Trophoblast cell (in vitro differentiated cells and primary cell): ENCODE results near the gene SYT2. TPM values are rescaled to one million over a fixed set of nuclear protein-coding genes. Genes with fewer than 3 reads are reported as not detected.
A peak's percentile ranks its signal among the peaks of the same experiment; 100 is the strongest.

ENCODE experiments used
- DNase-seq, 2 donors: peaks; one replicate each; pipeline ENCODE4 v3.0.0-alpha.2; 2016
- H2AFZ ChIP-seq: 2 replicates; pipeline ENCODE4 v1.6.1; 2013; ENCODE audit warnings: low read length, moderate library complexity, mild to moderate bottlenecking; ENCODE audit not compliant: insufficient read depth, poor library complexity
- H2AK5ac ChIP-seq: 2 replicates; pipeline ENCODE4 v1.6.1; 2013; ENCODE audit warnings: mild to moderate bottlenecking, low read length
- H2BK120ac ChIP-seq: 2 replicates; pipeline ENCODE4 v1.6.1; 2013; ENCODE audit warnings: low read length, mild to moderate bottlenecking, moderate library complexity; ENCODE audit not compliant: insufficient read depth, poor library complexity
- H2BK12ac ChIP-seq: 2 replicates; pipeline ENCODE4 v1.6.1; 2013; ENCODE audit warnings: mild to moderate bottlenecking, low read length, moderate library complexity
- H2BK5ac ChIP-seq: 2 replicates; pipeline ENCODE4 v1.6.1; 2013; ENCODE audit warnings: low read length, low read depth, moderate library complexity, mild to moderate bottlenecking; ENCODE audit not compliant: poor library complexity
- H3K14ac ChIP-seq: 2 replicates; pipeline ENCODE4 v1.6.1; 2013; ENCODE audit warnings: mild to moderate bottlenecking, low read length
- H3K18ac ChIP-seq: 2 replicates; pipeline ENCODE4 v1.6.1; 2013; ENCODE audit warnings: mild to moderate bottlenecking, low read length
- H3K23ac ChIP-seq: 2 replicates; pipeline ENCODE4 v1.6.1; 2013; ENCODE audit warnings: low read length
- H3K27ac ChIP-seq: 2 replicates; pipeline ENCODE4 v1.5.1; 2013; ENCODE audit warnings: low read depth, mild to moderate bottlenecking, inconsistent platforms, low read length, moderate library complexity
- H3K27me3 ChIP-seq: 2 replicates; pipeline ENCODE4 v1.6.1; 2013; ENCODE audit warnings: inconsistent platforms, mild to moderate bottlenecking, low read length, moderate library complexity; ENCODE audit not compliant: insufficient read depth
- H3K36me3 ChIP-seq, 2 experiments: 1 replicate in 1 of 2; 2 replicates in 1 of 2; pipeline ENCODE4 v1.6.1; 2013; ENCODE audit warnings: low read length in 2 of 2, mild to moderate bottlenecking in 2 of 2, moderate library complexity in 1 of 2; ENCODE audit not compliant: insufficient read depth in 2 of 2, control insufficient read depth in 1 of 2
- H3K4ac ChIP-seq: 2 replicates; pipeline ENCODE4 v1.6.1; 2013; ENCODE audit warnings: low read depth, mild to moderate bottlenecking, low read length, moderate library complexity
- H3K4me1 ChIP-seq, 2 experiments: 1 replicate in 1 of 2; 2 replicates in 1 of 2; pipeline ENCODE4 v1.6.1; 2013; ENCODE audit warnings: low read length in 2 of 2, mild to moderate bottlenecking in 2 of 2, moderate library complexity in 1 of 2; ENCODE audit not compliant: insufficient read depth in 2 of 2, control insufficient read depth in 1 of 2
- H3K4me2 ChIP-seq: 2 replicates; pipeline ENCODE4 v1.6.1; 2013; ENCODE audit warnings: inconsistent platforms, mild to moderate bottlenecking, low read length, moderate library complexity
- H3K4me3 ChIP-seq: 2 replicates; pipeline ENCODE4 v1.5.1; 2013; ENCODE audit warnings: mild to moderate bottlenecking, low read depth, low read length, inconsistent platforms
- H3K79me1 ChIP-seq: one replicate; pipeline ENCODE4 v1.6.1; 2013; ENCODE audit warnings: low read length
- H3K79me2 ChIP-seq: 2 replicates; pipeline ENCODE4 v1.6.1; 2013; ENCODE audit warnings: low read length, mild to moderate bottlenecking; ENCODE audit not compliant: control insufficient read depth, insufficient read depth, poor library complexity
- H3K9ac ChIP-seq: 2 replicates; pipeline ENCODE4 v1.6.1; 2013; ENCODE audit warnings: mild to moderate bottlenecking, low read length
- H3K9me3 ChIP-seq: 2 replicates; pipeline ENCODE4 v1.6.1; 2013; ENCODE audit warnings: low read depth, mild to moderate bottlenecking, control low read depth, inconsistent platforms, low read length; ENCODE audit not compliant: insufficient read depth
- H4K12ac ChIP-seq: 2 replicates; pipeline ENCODE4 v1.6.1; 2013; ENCODE audit warnings: low read depth, mild to moderate bottlenecking, low read length, moderate library complexity
- H4K8ac ChIP-seq: 2 replicates; pipeline ENCODE4 v1.6.1; 2013; ENCODE audit warnings: low read depth, mild to moderate bottlenecking, low read length, moderate library complexity
- H4K91ac ChIP-seq: one replicate; pipeline ENCODE4 v1.6.1; 2013; ENCODE audit warnings: low read depth, mild to moderate bottlenecking, low read length, moderate library complexity
- WGBS: extraction: QIAGEN DNeasy Blood & Tissue Kit; methylation state at CpG from one replicate; pipeline ENCODE4 v1.1.7; 2013; ENCODE audit warnings: missing lambda C conversion rate; ENCODE audit not compliant: insufficient read length, insufficient coverage; ENCODE audit errors: extremely low coverage; 5-methylcytosine and 5-hydroxymethylcytosine counted together
- polyA plus RNA-seq: library from polyadenylated mRNA; stranded (reverse); fragments of 200-250 nt; gene quantifications from 2 replicates; pipeline ENCODE4 v1.2.3, GENCODE V29; 2013

Gene SYT2
- polyA plus RNA-seq, result 0.03 and 0.04 TPM in 2 replicates

- Histone ChIP-seq H3K4ac (no peak within 1 kb of the TSS), H4K12ac (no peak within 1 kb of the TSS), H3K18ac (no peak within 1 kb of the TSS), H3K4me1 (peaks cover 6 to 8% of the 10 kb centered on the region in 2 experiments), H3K4me2 (peak within 1 kb of the TSS; percentile 89), H2BK120ac (no peak within 1 kb of the TSS), H3K9ac (no peak within 1 kb of the TSS), H3K79me2 (no peaks in the 10 kb centered on the region), H3K14ac (no peak within 1 kb of the TSS), H4K91ac (no peak within 1 kb of the TSS), H2AK5ac (no peak within 1 kb of the TSS), H3K23ac (no peak within 1 kb of the TSS), H2BK12ac (no peak within 1 kb of the TSS), H2AFZ (peak within 1 kb of the TSS; percentile 17), H4K8ac (no peak within 1 kb of the TSS), H3K9me3 (peaks cover 4% of the 10 kb centered on the region), H3K4me3 (peak within 1 kb of the TSS; percentile 70), H3K36me3 (no peaks in the 10 kb centered on the region), H3K79me1 (no peaks in the 10 kb centered on the region), H2BK5ac (no peak within 1 kb of the TSS), H3K27me3 (peaks cover 38% of the 10 kb centered on the region), H3K27ac (no peak within 1 kb of the TSS)
- DNase-seq, result no peak
- no CpG with 5 or more reads among the region's 64 CpGs for WGBS
These were observed at the start of gene SYT2 for GRCh38 chr1:202710070-202711045. Gene SYT2 (minus strand): TSS chr1:202710454. CDS start chr1:202605772, 104,682 bp downstream.

DNA sequence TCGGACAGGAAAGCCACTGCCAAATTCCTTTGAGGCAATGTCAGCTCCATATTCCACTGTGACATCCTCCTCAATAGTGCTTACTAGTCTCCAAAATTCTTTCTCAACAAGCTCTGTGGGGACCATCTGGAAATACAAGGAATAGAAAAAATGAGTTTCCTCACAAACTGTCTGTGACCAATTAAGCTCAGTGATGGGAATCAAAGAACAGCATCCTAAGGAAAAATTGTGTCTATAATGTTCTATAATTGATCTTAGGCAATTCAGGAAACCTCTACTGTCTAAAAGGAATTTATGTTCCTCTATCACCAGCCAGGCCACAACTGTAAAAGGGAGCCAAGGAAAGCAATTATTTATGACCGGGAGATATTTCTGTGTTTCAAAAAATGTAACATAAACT is 46.1 kb upstream of the SYT2 start:
- no peaks in the 10 kb centered on the region for H3K27me3 ChIP-seq
- H2BK12ac ChIP-seq, result no peak overlapping the region
- H4K12ac ChIP-seq, result no peak overlapping the region
- no peak for DNase-seq
- no peak overlapping the region for H3K4me3 ChIP-seq
- H3K79me2 ChIP-seq, result no peaks in the 10 kb centered on the region
- no peak overlapping the region for H4K8ac ChIP-seq
- no CpG with 5 or more reads among the region's 2 CpGs for WGBS
- no peak overlapping the region for H3K4ac ChIP-seq
- no peak overlapping the region for H3K23ac ChIP-seq
- no peak overlapping the region for H3K14ac ChIP-seq
- no peak overlapping the region for H2AFZ ChIP-seq
- no peaks in the 10 kb centered on the region for H3K9me3 ChIP-seq
- no peak overlapping the region for H3K4me2 ChIP-seq
- no peak overlapping the region for H2BK5ac ChIP-seq
- H3K27ac ChIP-seq, result no peak overlapping the region
- no peak overlapping the region for H3K18ac ChIP-seq
- no peak overlapping the region for H2AK5ac ChIP-seq
- H3K79me1 ChIP-seq, result no peaks in the 10 kb centered on the region
- no peak overlapping the region for H2BK120ac ChIP-seq
- no peaks in the 10 kb centered on the region for H3K4me1 ChIP-seq
- H4K91ac ChIP-seq, result no peak overlapping the region
- peaks cover 25 to 51% of the 10 kb centered on the region in 2 experiments for H3K36me3 ChIP-seq
- no peak overlapping the region for H3K9ac ChIP-seq

DNA sequence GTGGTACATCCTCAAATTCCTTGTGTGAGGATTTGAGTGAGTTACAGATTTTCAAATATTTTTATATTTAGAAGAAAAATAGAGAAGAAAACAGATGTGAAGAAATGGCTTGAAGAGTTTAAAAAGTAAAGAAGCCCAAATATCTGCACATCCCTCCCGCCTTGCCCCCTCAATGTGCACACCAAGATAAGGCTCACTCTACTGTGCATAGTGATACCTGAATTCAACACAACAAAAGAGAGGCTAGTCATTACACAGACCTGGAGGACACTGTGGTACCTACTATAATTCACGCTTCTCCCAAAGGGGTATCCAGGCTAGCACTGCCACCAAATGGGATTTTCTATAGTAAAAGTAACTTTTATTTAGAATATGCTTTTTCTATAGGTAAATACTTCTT is 44.0 kb upstream of the SYT2 start:
- peaks cover 23 to 49% of the 10 kb centered on the region in 2 experiments for H3K36me3 ChIP-seq

DNA sequence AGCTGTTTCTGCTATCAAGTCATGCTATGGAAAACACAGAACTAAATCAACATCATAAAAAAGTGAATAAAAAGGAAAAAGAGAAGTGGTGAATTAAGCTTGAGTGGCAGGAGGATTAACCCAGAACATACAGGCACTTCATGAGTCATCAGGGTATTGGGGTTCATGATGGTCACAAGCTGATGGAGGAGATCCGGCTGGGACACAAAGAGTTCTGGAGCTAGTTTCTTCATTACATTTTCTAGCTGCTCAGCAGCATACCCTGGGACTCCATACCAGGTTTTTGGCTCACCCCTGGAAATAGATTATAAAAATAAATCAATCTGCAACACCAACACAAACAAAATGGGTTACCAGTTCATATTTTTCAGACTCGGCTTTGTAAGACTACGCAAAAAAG is 42.5 kb upstream of the SYT2 start:
- H3K79me2 ChIP-seq, result no peaks in the 10 kb centered on the region
- no peak overlapping the region for H2BK120ac ChIP-seq
- no peak overlapping the region for H2BK5ac ChIP-seq
- no peak overlapping the region for H3K23ac ChIP-seq
- H3K9me3 ChIP-seq, result no peaks in the 10 kb centered on the region
- no peak for DNase-seq
- no peak overlapping the region for H3K4ac ChIP-seq
- H3K79me1 ChIP-seq, result no peaks in the 10 kb centered on the region
- H3K4me1 ChIP-seq, result no peaks in the 10 kb centered on the region
- peaks cover 24 to 52% of the 10 kb centered on the region in 2 experiments for H3K36me3 ChIP-seq
- H3K4me3 ChIP-seq, result no peak overlapping the region
- no peak overlapping the region for H4K12ac ChIP-seq
- no peak overlapping the region for H3K4me2 ChIP-seq
- no peak overlapping the region for H3K14ac ChIP-seq
- H2AFZ ChIP-seq, result no peak overlapping the region
- no peak overlapping the region for H3K27ac ChIP-seq
- H3K18ac ChIP-seq, result no peak overlapping the region
- no peak overlapping the region for H2AK5ac ChIP-seq
- WGBS, result no CpG with 5 or more reads among the region's 3 CpGs
- H3K9ac ChIP-seq, result no peak overlapping the region
- no peak overlapping the region for H4K91ac ChIP-seq
- H4K8ac ChIP-seq, result no peak overlapping the region
- no peak overlapping the region for H2BK12ac ChIP-seq
- no peaks in the 10 kb centered on the region for H3K27me3 ChIP-seq

More for the DNA sequence above, 44.0 kb upstream of the SYT2 start:
- Histone ChIP-seq H2BK12ac (no peak overlapping the region), H3K27ac (no peak overlapping the region), H3K18ac (no peak overlapping the region), H3K4me3 (no peak overlapping the region), H3K9me3 (no peaks in the 10 kb centered on the region), H4K12ac (no peak overlapping the region), H2BK120ac (no peak overlapping the region), H4K91ac (no peak overlapping the region), H3K4me2 (no peak overlapping the region), H3K4me1 (no peaks in the 10 kb centered on the region), H2AK5ac (no peak overlapping the region), H2BK5ac (no peak overlapping the region), H3K79me2 (no peaks in the 10 kb centered on the region), H3K9ac (no peak overlapping the region), H4K8ac (no peak overlapping the region), H3K4ac (no peak overlapping the region), H3K27me3 (no peaks in the 10 kb centered on the region), H3K79me1 (no peaks in the 10 kb centered on the region), H3K23ac (no peak overlapping the region), H2AFZ (no peak overlapping the region), H3K14ac (no peak overlapping the region)
- no CpG with 5 or more reads among the region's 2 CpGs for WGBS
- DNase-seq, result no peak
